H9 (cell line): Measurements from ENCODE around the gene GPHN. TPM values are rescaled to one million over a fixed set of nuclear protein-coding genes. Genes with fewer than 3 reads are reported as not detected.

Source experiments
- DNase-seq: peaks from one replicate; pipeline ENCODE4 v3.0.0-alpha.2; 2017
- H2AFZ ChIP-seq: one replicate; pipeline ENCODE4 v1.6.1; 2013; ENCODE audit warnings: mild to moderate bottlenecking, low read length, control low read depth, moderate library complexity
- H2AK5ac ChIP-seq: 2 replicates; pipeline ENCODE4 v1.6.1; 2013; ENCODE audit warnings: low read length, control low read depth, mixed read lengths; ENCODE audit not compliant: insufficient read length
- H2BK120ac ChIP-seq: one replicate; pipeline ENCODE4 v1.6.1; 2013; ENCODE audit warnings: low read depth, mild to moderate bottlenecking, low read length, control low read depth, inconsistent platforms; ENCODE audit not compliant: poor library complexity, severe bottlenecking
- H2BK12ac ChIP-seq: 2 replicates; pipeline ENCODE4 v1.6.1; 2013; ENCODE audit warnings: low read length, control low read depth, mixed read lengths, low read depth; ENCODE audit not compliant: insufficient read length
- H2BK15ac ChIP-seq: 2 replicates; pipeline ENCODE4 v1.6.1; 2013; ENCODE audit warnings: low read depth, low read length, control low read depth
- H2BK20ac ChIP-seq: one replicate; pipeline ENCODE4 v1.6.1; 2013; ENCODE audit warnings: low read depth, mild to moderate bottlenecking, low read length, control low read depth, inconsistent platforms; ENCODE audit not compliant: poor library complexity, severe bottlenecking
- H2BK5ac ChIP-seq: 2 replicates; pipeline ENCODE4 v1.6.1; 2013; ENCODE audit warnings: low read length, control low read depth, mixed read lengths; ENCODE audit not compliant: insufficient read length
- H3K14ac ChIP-seq: 2 replicates; pipeline ENCODE4 v1.6.1; 2013; ENCODE audit warnings: low read length, control low read depth; ENCODE audit not compliant: insufficient read depth
- H3K18ac ChIP-seq: 2 replicates; pipeline ENCODE4 v1.6.1; 2013; ENCODE audit warnings: low read depth, mild to moderate bottlenecking, mixed read lengths, low read length, control low read depth; ENCODE audit not compliant: insufficient read length
- H3K23ac ChIP-seq: 2 replicates; pipeline ENCODE4 v1.6.1; 2013; ENCODE audit warnings: low read length, control low read depth, mixed read lengths, low read depth; ENCODE audit not compliant: insufficient read length
- H3K23me2 ChIP-seq: 2 replicates; pipeline ENCODE4 v1.6.1; 2013; ENCODE audit warnings: low read depth, mild to moderate bottlenecking, mixed read lengths, low read length, control low read depth; ENCODE audit not compliant: insufficient read length, poor library complexity, severe bottlenecking
- H3K27ac ChIP-seq: 2 replicates; pipeline ENCODE4 v1.5.1; 2013; ENCODE audit warnings: low read length, control low read depth, mixed read lengths, low read depth; ENCODE audit not compliant: insufficient read length
- H3K27me3 ChIP-seq: 2 replicates; pipeline ENCODE4 v1.6.1; 2013; ENCODE audit warnings: low read length, control low read depth, inconsistent platforms; ENCODE audit not compliant: insufficient read depth
- H3K4ac ChIP-seq: 2 replicates; pipeline ENCODE4 v1.6.1; 2013; ENCODE audit warnings: low read depth, mild to moderate bottlenecking, control low read depth, inconsistent platforms, low read length, moderate library complexity
- H3K4me1 ChIP-seq: 2 replicates; pipeline ENCODE4 v1.6.1; 2013; ENCODE audit warnings: low read length, control low read depth, inconsistent platforms; ENCODE audit not compliant: insufficient read depth
- H3K4me2 ChIP-seq: 2 replicates; pipeline ENCODE4 v1.6.1; 2013; ENCODE audit warnings: low read length, control low read depth, mixed read lengths; ENCODE audit not compliant: insufficient read length, insufficient read depth
- H3K56ac ChIP-seq: 2 replicates; pipeline ENCODE4 v1.6.1; 2013; ENCODE audit warnings: low read depth, mild to moderate bottlenecking, mixed read lengths, low read length, control low read depth; ENCODE audit not compliant: insufficient read length
- H3K79me1 ChIP-seq: 2 replicates; pipeline ENCODE4 v1.6.1; 2013; ENCODE audit warnings: low read depth, mild to moderate bottlenecking, moderate library complexity, low read length, control low read depth, inconsistent platforms; ENCODE audit not compliant: insufficient read depth, poor library complexity, severe bottlenecking
- H3K79me2 ChIP-seq: 2 replicates; pipeline ENCODE4 v1.6.1; 2013; ENCODE audit warnings: low read length, control low read depth, inconsistent platforms; ENCODE audit not compliant: insufficient read depth
- H3K9ac ChIP-seq: 2 replicates; pipeline ENCODE4 v1.6.1; 2013; ENCODE audit warnings: low read length, control low read depth, mixed read lengths; ENCODE audit not compliant: insufficient read length; ENCODE audit errors: extremely low read depth
- H3K9me3 ChIP-seq: one replicate; pipeline ENCODE4 v1.6.1; 2013; ENCODE audit warnings: low read depth, low read length, inconsistent platforms; ENCODE audit not compliant: control insufficient read depth
- H3T11ph ChIP-seq: one replicate; pipeline ENCODE4 v1.6.1; 2013; ENCODE audit warnings: mild to moderate bottlenecking, low read length, control low read depth, inconsistent platforms
- H4K20me1 ChIP-seq: one replicate; pipeline ENCODE4 v1.6.1; 2013; ENCODE audit not compliant: control insufficient read depth, insufficient read length, insufficient read depth
- H4K5ac ChIP-seq: 2 replicates; pipeline ENCODE4 v1.6.1; 2013; ENCODE audit warnings: low read depth, mild to moderate bottlenecking, mixed read lengths, low read length, control low read depth; ENCODE audit not compliant: insufficient read length
- H4K8ac ChIP-seq: replicated peaks from 2 replicates; pipeline ENCODE4 v1.6.1; 2013; ENCODE audit warnings: low read length, control low read depth, mixed read lengths, low read depth; ENCODE audit not compliant: insufficient read length
- H4K91ac ChIP-seq: 2 replicates; pipeline ENCODE4 v1.6.1; 2013; ENCODE audit warnings: low read depth, mild to moderate bottlenecking, moderate library complexity, mixed read lengths, low read length, control low read depth; ENCODE audit not compliant: insufficient read length
- H3K27ac Mint-ChIP-seq, 3 experiments: 2 replicates in 2 of 3; 3 replicates in 1 of 3; pipeline ENCODE4 v1.8.0; 2020 to 2021; ENCODE audit warnings: mixed read lengths in 3 of 3, mild to moderate bottlenecking in 1 of 3, moderate library complexity in 1 of 3
- H3K27me3 Mint-ChIP-seq: 2 replicates; pipeline ENCODE4 v1.8.0; 2021; ENCODE audit warnings: low read depth, mild to moderate bottlenecking, moderate library complexity, mixed read lengths
- H3K36me3 Mint-ChIP-seq, 3 experiments: 2 replicates in 2 of 3; 3 replicates in 1 of 3; pipeline ENCODE4 v1.8.0; 2020 to 2021; ENCODE audit warnings: low read depth in 3 of 3, mixed read lengths in 3 of 3; ENCODE audit not compliant: insufficient read depth in 1 of 3
- H3K4me1 Mint-ChIP-seq, 2 experiments: 2 replicates each; pipeline ENCODE4 v1.8.0; 2020; ENCODE audit warnings: mixed read lengths in 2 of 2
- H3K4me3 Mint-ChIP-seq, 2 experiments: 2 replicates in 1 of 2; 3 replicates in 1 of 2; pipeline ENCODE4 v1.8.0; 2020 to 2021; ENCODE audit warnings: mild to moderate bottlenecking in 2 of 2, mixed read lengths in 2 of 2, moderate library complexity in 1 of 2
- H3K9me3 Mint-ChIP-seq, 2 experiments: 2 replicates in 1 of 2; 3 replicates in 1 of 2; pipeline ENCODE4 v1.8.0; 2020; ENCODE audit warnings: mild to moderate bottlenecking in 2 of 2, mixed read lengths in 2 of 2, moderate library complexity in 1 of 2
- WGBS: extraction: QIAGEN DNeasy Blood & Tissue Kit; methylation state at CpG from one replicate; pipeline ENCODE4 v1.1.7; 2013; ENCODE audit warnings: missing lambda C conversion rate, low lambda C conversion rate, mixed read lengths; ENCODE audit not compliant: insufficient read length; ENCODE audit errors: extremely low coverage; 5-methylcytosine and 5-hydroxymethylcytosine counted together
- total RNA-seq: library from RNA; stranded (reverse); gene quantifications from 2 replicates; pipeline ENCODE4 v1.2.1, GENCODE V29; 2021
- TF ChIP-seq, protein P1 (sequence below): fragments of 200-600 bp; sonication (generic); conservative IDR thresholded peaks from 3 replicates; pipeline ENCODE4 v1.8.0; 2021; ENCODE audit warnings: antibody characterized with exemption, mild to moderate bottlenecking

The GPHN gene
- total RNA-seq, 1 experiment from 2014 or later: 16.1 TPM

DNA sequence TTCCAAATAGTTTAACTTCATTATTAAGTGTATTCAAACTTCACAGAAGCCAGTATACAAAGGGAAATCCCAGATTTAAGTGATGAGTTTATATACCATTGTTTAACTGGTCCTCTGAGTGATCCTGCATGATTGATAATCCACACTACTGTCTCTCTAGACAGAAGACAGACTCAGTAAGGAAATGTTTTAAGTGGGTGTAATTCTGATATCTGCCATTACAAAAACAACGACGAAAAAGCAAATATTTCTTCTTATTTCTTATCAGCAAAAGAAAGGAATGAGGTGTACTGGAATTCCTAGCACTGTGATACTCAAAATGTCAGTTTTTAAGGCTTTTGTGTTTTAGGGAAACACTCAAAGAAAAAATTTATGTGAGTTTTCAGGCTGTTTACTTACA, 127.5 kb downstream of the GPHN start:
- Mint-ChIP-seq H3K27me3 (no peaks in the 10 kb centered on the region), H3K36me3 (no peaks in the 10 kb centered on the region), H3K4me3 (no peak overlapping the region), H3K27ac (no peak overlapping the region), H3K4me1 (no peaks in the 10 kb centered on the region), H3K9me3 (no peaks in the 10 kb centered on the region)
- Histone ChIP-seq H3K14ac (no peak overlapping the region), H3K27ac (no peak overlapping the region), H2BK5ac (no peak overlapping the region), H3K79me1 (no peaks in the 10 kb centered on the region), H4K20me1 (no peaks in the 10 kb centered on the region), H3K4me1 (no peaks in the 10 kb centered on the region), H2BK20ac (no peak overlapping the region), H3K23me2 (no peaks in the 10 kb centered on the region), H3T11ph (no peak overlapping the region), H2BK12ac (no peak overlapping the region), H4K8ac (no peak overlapping the region), H3K56ac (no peak overlapping the region), H2AFZ (no peak overlapping the region), H3K9me3 (no peaks in the 10 kb centered on the region), H3K4ac (no peak overlapping the region), H3K4me2 (no peak overlapping the region), H3K9ac (no peak overlapping the region), H4K5ac (no peak overlapping the region), H3K27me3 (no peaks in the 10 kb centered on the region), H2BK15ac (no peak overlapping the region), H3K23ac (no peak overlapping the region), H3K79me2 (no peaks in the 10 kb centered on the region; the same call in 1 of the 2 replicates), H2AK5ac (no peak overlapping the region), H2BK120ac (no peak overlapping the region), H4K91ac (no peak overlapping the region), H3K18ac (no peak overlapping the region)
- DNase-seq: no peak
- TF ChIP-seq, protein P1, sequence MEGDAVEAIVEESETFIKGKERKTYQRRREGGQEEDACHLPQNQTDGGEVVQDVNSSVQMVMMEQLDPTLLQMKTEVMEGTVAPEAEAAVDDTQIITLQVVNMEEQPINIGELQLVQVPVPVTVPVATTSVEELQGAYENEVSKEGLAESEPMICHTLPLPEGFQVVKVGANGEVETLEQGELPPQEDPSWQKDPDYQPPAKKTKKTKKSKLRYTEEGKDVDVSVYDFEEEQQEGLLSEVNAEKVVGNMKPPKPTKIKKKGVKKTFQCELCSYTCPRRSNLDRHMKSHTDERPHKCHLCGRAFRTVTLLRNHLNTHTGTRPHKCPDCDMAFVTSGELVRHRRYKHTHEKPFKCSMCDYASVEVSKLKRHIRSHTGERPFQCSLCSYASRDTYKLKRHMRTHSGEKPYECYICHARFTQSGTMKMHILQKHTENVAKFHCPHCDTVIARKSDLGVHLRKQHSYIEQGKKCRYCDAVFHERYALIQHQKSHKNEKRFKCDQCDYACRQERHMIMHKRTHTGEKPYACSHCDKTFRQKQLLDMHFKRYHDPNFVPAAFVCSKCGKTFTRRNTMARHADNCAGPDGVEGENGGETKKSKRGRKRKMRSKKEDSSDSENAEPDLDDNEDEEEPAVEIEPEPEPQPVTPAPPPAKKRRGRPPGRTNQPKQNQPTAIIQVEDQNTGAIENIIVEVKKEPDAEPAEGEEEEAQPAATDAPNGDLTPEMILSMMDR: no peak
- WGBS: no CpG with 5 or more reads among the region's 2 CpGs
